ENCODE data around the gene ADCY6. TPM values are rescaled to one million over a fixed set of nuclear protein-coding genes. Genes with fewer than 3 reads are reported as not detected.

ADCY6 gene
- total RNA-seq, 4 donors from 2014 or later: 11.4 to 13.6 (median 12.6) TPM

DNA sequence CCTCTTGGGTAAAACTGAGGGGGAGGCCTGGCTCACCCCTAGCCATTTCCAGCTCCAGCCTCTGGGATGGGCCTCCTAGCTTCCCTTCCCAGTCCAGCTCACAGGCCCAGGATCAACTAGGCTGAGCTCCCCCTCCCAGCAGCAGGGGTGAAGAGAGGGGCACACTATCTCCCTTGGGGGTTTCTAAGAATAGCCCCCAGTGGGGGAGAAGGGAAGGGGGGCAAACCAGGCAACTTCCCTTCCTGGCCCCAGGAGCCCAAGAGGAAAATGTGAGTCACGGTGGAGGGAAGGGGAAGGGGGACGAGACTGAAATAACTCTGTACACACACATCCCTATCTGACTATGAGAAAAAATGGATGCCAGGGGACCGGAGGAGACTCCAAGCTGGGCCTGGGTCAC, 9.0 kb downstream of the ADCY6 start:
- Histone ChIP-seq H3K4me1 (peaks cover 20 to 23% of the 10 kb centered on the region in 2 donors), H3K27me3 (no peaks in the 10 kb centered on the region), H3K9me3 (no peaks in the 10 kb centered on the region), H3K36me3 (peaks cover 0 to 22% of the 10 kb centered on the region in 2 donors), H3K27ac (peak overlapping the region; percentile 54 to 71 (median 67)), H3K4me3 (no peak overlapping the region)
- in situ Hi-C loops (cut with MboI; ENCODE audit: low sequenced_read_pairs in 4 of 4): loop anchor here in 1 of 4 donors (25.0 kb wide), 1 partner anchor 243 kb away; the partner anchor contains the start of gene OR8S1
- TF ChIP-seq, protein P1, sequence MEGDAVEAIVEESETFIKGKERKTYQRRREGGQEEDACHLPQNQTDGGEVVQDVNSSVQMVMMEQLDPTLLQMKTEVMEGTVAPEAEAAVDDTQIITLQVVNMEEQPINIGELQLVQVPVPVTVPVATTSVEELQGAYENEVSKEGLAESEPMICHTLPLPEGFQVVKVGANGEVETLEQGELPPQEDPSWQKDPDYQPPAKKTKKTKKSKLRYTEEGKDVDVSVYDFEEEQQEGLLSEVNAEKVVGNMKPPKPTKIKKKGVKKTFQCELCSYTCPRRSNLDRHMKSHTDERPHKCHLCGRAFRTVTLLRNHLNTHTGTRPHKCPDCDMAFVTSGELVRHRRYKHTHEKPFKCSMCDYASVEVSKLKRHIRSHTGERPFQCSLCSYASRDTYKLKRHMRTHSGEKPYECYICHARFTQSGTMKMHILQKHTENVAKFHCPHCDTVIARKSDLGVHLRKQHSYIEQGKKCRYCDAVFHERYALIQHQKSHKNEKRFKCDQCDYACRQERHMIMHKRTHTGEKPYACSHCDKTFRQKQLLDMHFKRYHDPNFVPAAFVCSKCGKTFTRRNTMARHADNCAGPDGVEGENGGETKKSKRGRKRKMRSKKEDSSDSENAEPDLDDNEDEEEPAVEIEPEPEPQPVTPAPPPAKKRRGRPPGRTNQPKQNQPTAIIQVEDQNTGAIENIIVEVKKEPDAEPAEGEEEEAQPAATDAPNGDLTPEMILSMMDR (IDR thresholded peaks at IDR 0.05 in 4 of 5, conservative IDR thresholded peaks at IDR 0.05 in 1 of 5): no peak
- TF ChIP-seq POLR2A (IDR thresholded peaks at IDR 0.05): no peak
- DNase-seq (peak in 1 of 2 donors; percentile 24), ATAC-seq (peak; percentile 34 to 70)
- intact Hi-C loops (cut with DNase I; ENCODE audit: low total_unique reads): no loop called here

DNA sequence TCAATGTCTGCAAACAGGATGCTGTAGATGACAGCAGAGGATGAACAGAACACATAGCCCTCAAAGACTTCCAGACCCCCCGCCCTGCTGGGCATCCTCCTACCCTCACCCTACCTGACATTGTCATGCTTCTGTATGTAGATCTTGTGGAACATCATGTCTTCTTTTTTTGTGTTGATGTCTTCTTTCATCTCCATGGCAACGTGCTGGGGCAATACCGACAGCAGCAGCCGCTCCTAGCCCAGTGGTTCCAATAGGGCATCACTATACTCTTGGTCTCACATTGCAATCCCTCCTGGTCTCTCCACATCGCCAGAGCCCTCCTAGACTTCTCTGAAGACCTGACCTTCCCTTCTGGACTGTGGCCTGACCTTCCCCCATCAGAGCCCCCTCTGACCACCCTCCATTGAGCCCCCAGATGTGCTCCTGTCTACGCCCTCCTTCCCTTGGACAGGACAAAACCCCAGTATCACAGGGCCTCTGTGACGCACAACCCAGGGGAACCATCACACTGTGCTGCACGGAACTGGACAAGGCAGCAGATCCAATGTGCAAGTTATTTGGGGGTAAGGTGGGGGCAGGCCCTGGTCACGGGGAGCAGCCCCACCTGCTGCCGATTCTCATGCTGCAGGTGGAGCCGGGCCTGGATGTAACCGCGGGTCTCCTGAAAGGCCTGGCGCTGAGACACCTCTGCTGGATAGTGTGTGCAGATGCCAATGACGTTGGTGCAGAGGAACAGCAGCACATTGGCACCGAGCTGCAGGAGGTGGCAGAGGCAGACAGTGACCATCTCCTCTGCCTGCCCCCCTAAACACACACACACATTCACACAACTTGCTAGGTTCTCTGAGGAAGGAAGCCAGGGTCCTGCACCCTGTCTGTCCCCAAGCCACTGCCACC, 11.1 kb downstream of the ADCY6 start:
- Histone ChIP-seq H3K4me3 (no peak overlapping the region), H3K9me3 (no peaks in the 10 kb centered on the region), H3K27ac (no peak overlapping the region), H3K27me3 (no peaks in the 10 kb centered on the region), H3K36me3 (peaks cover 0 to 40% of the 10 kb centered on the region in 2 donors), H3K4me1 (peaks cover 20 to 23% of the 10 kb centered on the region in 2 donors)
- DNase-seq: no peak
- ATAC-seq: no peak
- TF ChIP-seq POLR2A (IDR thresholded peaks at IDR 0.05): no peak
- TF ChIP-seq, protein P1 (IDR thresholded peaks at IDR 0.05 in 4 of 5, conservative IDR thresholded peaks at IDR 0.05 in 1 of 5): no peak
- in situ Hi-C loops (cut with MboI; ENCODE audit: low sequenced_read_pairs in 4 of 4) (loop anchor here in 1 of 4 donors (25.0 kb wide), 1 partner anchor 240 kb away; the partner anchor contains the start of gene OR8S1), intact Hi-C loops (cut with DNase I; ENCODE audit: low total_unique reads) (no loop called here)

DNA sequence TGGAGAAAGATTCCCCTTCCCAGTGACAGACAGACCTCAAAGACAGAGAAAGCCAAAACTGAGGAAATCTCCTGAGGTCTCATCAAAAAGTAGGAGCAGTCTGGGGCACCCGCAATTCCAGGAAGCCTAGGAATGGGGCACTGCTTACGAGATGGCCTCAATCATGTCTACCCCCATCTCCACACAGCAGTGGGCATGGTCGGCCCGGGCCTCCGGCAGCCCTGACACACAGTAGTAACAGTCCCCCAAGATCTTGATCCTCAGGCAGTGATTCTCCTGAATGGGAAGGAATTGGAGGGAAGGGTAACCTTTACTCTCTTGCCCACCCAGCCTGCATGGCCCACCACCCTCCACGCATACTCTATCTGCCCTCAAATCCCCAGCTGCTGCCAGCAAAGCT, 11.9 kb downstream of the ADCY6 start:
- intact Hi-C loops (cut with DNase I; ENCODE audit: low total_unique reads): no loop called here

DNA sequence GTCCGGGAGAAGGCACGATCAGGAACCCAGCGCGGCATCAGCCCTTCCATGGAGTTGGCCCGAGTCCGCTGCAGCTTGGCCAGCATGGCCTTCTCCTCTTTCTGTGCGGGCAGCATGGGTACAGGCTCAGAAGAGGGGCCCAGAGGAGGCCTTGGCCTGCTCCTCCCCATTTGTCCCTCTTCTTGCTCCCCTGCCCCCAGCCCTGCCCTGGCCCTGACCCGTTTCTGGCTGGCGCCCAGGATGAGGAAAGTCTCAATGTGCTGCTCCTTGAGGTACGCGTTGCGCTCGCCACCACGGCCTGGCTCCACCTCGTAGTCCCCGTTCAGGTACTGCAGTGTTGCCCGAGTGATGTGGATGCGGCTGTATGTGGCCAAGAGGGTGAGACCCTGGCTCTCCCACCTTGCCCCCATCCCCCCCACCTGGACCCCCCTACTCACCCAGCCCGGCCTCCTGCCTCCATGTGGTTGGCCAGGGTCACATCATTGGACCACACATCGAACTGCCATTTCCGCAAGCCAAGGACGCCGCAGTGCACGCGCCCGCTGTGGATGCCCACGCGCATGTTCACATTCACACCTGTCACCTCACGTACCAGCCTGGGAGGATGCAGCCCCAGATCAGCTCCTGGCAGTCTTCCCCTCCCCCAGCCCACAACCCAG, 12.8 kb downstream of the ADCY6 start:
- intact Hi-C loops (cut with DNase I; ENCODE audit: low total_unique reads): no loop called here
- ATAC-seq: no peak
- H3K27ac ChIP-seq: no peak overlapping the region
- no peak for DNase-seq
- no peak overlapping the region for H3K4me3 ChIP-seq
- H3K4me1 ChIP-seq: peaks cover 12 to 18% of the 10 kb centered on the region in 2 donors
- TF ChIP-seq, protein P1 (IDR thresholded peaks at IDR 0.05 in 4 of 5, conservative IDR thresholded peaks at IDR 0.05 in 1 of 5): no peak
- no peak for TF ChIP-seq POLR2A (IDR thresholded peaks at IDR 0.05)
- H3K36me3 ChIP-seq: peaks cover 0 to 50% of the 10 kb centered on the region in 2 donors
- no peaks in the 10 kb centered on the region for H3K9me3 ChIP-seq
- in situ Hi-C loops (cut with MboI; ENCODE audit: low sequenced_read_pairs in 4 of 4): loop anchor here in 1 of 4 donors (25.0 kb wide), 1 partner anchor 239 kb away; the partner anchor contains the start of gene OR8S1
- H3K27me3 ChIP-seq: no peaks in the 10 kb centered on the region

More for the DNA sequence above, 11.9 kb downstream of the ADCY6 start:
- DNase-seq (no peak), ATAC-seq (no peak)
- Histone ChIP-seq H3K4me3 (no peak overlapping the region), H3K9me3 (no peaks in the 10 kb centered on the region), H3K4me1 (peaks cover 20 to 23% of the 10 kb centered on the region in 2 donors), H3K36me3 (peaks cover 0 to 42% of the 10 kb centered on the region in 2 donors), H3K27ac (no peak overlapping the region), H3K27me3 (no peaks in the 10 kb centered on the region)
- TF ChIP-seq POLR2A (IDR thresholded peaks at IDR 0.05): no peak
- TF ChIP-seq, protein P1 (IDR thresholded peaks at IDR 0.05 in 4 of 5, conservative IDR thresholded peaks at IDR 0.05 in 1 of 5): no peak
- in situ Hi-C loops (cut with MboI; ENCODE audit: low sequenced_read_pairs in 4 of 4): loop anchor here in 1 of 4 donors (25.0 kb wide), 1 partner anchor 240 kb away; the partner anchor contains the start of gene OR8S1

Measured in gastrocnemius medialis (tissue), 4 donors.